SK-N-SH treated with all-trans-retinoic acid at 6 μM for 48 hours (cell line): ENCODE measurements around the gene DPCD.
"Not testable (repeated sequence)": the region's sequence is repeated elsewhere in the genome, so short reads cannot be mapped to it uniquely, and the experiment has no call there.

Source experiments
- ATAC-seq: fragments of 200-7000 bp; cut with Tn5 transposase; 3 replicates; pipeline ENCODE4 v1.9.1; 2020; ENCODE audit warnings: mild to moderate bottlenecking, moderate library complexity
- BACH2 ChIP-seq: fragments of 250-450 bp; sonication (Bioruptor Pico); IDR thresholded peaks from 2 replicates; pipeline ENCODE4 v1.9.0; 2021; ENCODE audit warnings: mild to moderate bottlenecking, borderline replicate concordance
- CSDC2 ChIP-seq: fragments of 250-450 bp; sonication (Bioruptor Pico); IDR thresholded peaks from 2 replicates; pipeline ENCODE4 v1.5.0; 2020; ENCODE audit warnings: mild to moderate bottlenecking, moderate library complexity
- GLIS3 ChIP-seq: fragments of 250-450 bp; sonication (Bioruptor Pico); IDR thresholded peaks from 2 replicates; pipeline ENCODE4 v1.5.0; 2020; ENCODE audit warnings: mild to moderate bottlenecking, moderate library complexity
- OSR1 ChIP-seq: fragments of 250-450 bp; sonication (Bioruptor Pico); IDR thresholded peaks from 2 replicates; pipeline ENCODE4 v1.8.0; 2022; ENCODE audit warnings: moderate library complexity, mild to moderate bottlenecking, inconsistent platforms
- PATZ1 ChIP-seq: fragments of 250-450 bp; sonication (Bioruptor Pico); IDR thresholded peaks from 2 replicates; pipeline ENCODE4 v1.8.0; 2020; ENCODE audit warnings: mild to moderate bottlenecking, moderate library complexity, borderline replicate concordance
- POU6F1 ChIP-seq: fragments of 250-450 bp; sonication (Bioruptor Pico); IDR thresholded peaks from 2 replicates; pipeline ENCODE4 v1.8.0; 2021; ENCODE audit warnings: low read depth, mild to moderate bottlenecking, moderate library complexity, borderline replicate concordance
- PPARA ChIP-seq: fragments of 250-450 bp; sonication (Bioruptor Pico); IDR thresholded peaks from 2 replicates; pipeline ENCODE4 v1.5.0; 2020; ENCODE audit warnings: mild to moderate bottlenecking, borderline replicate concordance
- SNAI2 ChIP-seq: fragments of 250-450 bp; sonication (Bioruptor Pico); IDR thresholded peaks from 2 replicates; pipeline ENCODE4 v1.5.0; 2020; ENCODE audit warnings: mild to moderate bottlenecking, moderate library complexity
- TCF4 ChIP-seq: fragments of 250-450 bp; sonication (Bioruptor Pico); IDR thresholded peaks from 2 replicates; pipeline ENCODE4 v1.8.0; 2021; ENCODE audit warnings: mild to moderate bottlenecking, moderate library complexity, borderline replicate concordance
- ZFP30 ChIP-seq: fragments of 450-650 bp; formaldehyde crosslinking; IDR thresholded peaks from 2 replicates; pipeline ENCODE4 v1.5.0; 2022; ENCODE audit warnings: mild to moderate bottlenecking, moderate library complexity
- TF ChIP-seq, protein P1 (sequence below): fragments of 250-450 bp; sonication (Bioruptor Pico); IDR thresholded peaks from 2 replicates; pipeline ENCODE4 v1.5.1; 2020; ENCODE audit warnings: low read depth, mild to moderate bottlenecking, moderate library complexity
- TF ChIP-seq, protein P2 (sequence below): fragments of 250-450 bp; sonication (Bioruptor Pico); IDR thresholded peaks from 2 replicates; pipeline ENCODE4 v1.5.0; 2020; ENCODE audit warnings: mild to moderate bottlenecking, moderate library complexity
- TF ChIP-seq, protein P3 (sequence below): fragments of 250-450 bp; sonication (Bioruptor Pico); IDR thresholded peaks from 2 replicates; pipeline ENCODE4 v1.5.1; 2021; ENCODE audit warnings: mild to moderate bottlenecking, moderate library complexity

DPCD gene

GRCh38 chr10:101630633-101630920, 42.5 kb downstream of the DPCD start (continued):
- TF ChIP-seq, protein P1, sequence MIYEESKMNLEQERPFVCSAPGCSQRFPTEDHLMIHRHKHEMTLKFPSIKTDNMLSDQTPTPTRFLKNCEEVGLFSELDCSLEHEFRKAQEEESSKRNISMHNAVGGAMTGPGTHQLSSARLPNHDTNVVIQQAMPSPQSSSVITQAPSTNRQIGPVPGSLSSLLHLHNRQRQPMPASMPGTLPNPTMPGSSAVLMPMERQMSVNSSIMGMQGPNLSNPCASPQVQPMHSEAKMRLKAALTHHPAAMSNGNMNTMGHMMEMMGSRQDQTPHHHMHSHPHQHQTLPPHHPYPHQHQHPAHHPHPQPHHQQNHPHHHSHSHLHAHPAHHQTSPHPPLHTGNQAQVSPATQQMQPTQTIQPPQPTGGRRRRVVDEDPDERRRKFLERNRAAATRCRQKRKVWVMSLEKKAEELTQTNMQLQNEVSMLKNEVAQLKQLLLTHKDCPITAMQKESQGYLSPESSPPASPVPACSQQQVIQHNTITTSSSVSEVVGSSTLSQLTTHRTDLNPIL (CRISPR knock-in tag) = no peak

DNA sequence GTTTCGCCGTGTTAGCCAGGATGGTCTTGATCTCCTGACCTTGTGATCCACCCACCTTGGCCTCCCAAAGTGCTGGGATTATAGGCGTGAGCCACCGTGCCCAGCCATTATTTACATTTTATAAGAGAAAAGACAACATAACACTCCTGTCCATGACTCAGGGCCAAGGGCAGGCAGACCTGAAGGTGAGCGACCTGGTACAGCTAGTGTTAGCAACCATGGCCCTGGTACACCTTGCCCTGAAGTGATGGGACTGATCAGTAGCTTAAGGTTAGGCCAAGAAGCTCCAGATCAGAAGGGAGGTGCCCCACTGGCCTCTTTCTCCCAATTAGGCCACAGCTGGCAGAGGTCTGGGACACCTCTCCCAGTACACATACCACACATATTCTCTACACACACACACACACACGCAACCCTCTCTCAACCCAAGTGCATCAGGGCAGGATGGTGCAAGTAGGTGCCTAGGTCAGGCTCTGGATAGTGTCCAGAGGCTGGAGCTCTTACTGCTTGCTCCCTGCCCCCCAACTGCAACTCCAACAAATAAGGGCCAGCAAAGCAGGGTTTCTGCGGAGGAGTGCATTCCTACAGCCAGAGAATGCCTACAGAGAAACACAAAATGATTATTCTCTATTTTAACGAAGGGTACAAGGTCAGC, 43.8 kb downstream of the DPCD start:
- TF ChIP-seq PPARA (CRISPR knock-in tag) = no peak
- no peak for TF ChIP-seq POU6F1
- TF ChIP-seq CSDC2 (CRISPR knock-in tag) = no peak
- TF ChIP-seq PATZ1 (CRISPR knock-in tag) = no peak
- no peak for ATAC-seq

GRCh38 chr10:101633510-101633909, 45.4 kb downstream of the DPCD start:
- not testable (repeated sequence) for ATAC-seq

- TF ChIP-seq TCF4 (no peak), GLIS3 (CRISPR knock-in tag) (no peak), OSR1 (CRISPR knock-in tag) (no peak), BACH2 (CRISPR knock-in tag) (no peak), PATZ1 (CRISPR knock-in tag) (no peak), ZFP30 (CRISPR knock-in tag) (no peak), SNAI2 (CRISPR knock-in tag) (no peak)
- TF ChIP-seq, protein P1 (CRISPR knock-in tag) = no peak
- TF ChIP-seq, protein P2, sequence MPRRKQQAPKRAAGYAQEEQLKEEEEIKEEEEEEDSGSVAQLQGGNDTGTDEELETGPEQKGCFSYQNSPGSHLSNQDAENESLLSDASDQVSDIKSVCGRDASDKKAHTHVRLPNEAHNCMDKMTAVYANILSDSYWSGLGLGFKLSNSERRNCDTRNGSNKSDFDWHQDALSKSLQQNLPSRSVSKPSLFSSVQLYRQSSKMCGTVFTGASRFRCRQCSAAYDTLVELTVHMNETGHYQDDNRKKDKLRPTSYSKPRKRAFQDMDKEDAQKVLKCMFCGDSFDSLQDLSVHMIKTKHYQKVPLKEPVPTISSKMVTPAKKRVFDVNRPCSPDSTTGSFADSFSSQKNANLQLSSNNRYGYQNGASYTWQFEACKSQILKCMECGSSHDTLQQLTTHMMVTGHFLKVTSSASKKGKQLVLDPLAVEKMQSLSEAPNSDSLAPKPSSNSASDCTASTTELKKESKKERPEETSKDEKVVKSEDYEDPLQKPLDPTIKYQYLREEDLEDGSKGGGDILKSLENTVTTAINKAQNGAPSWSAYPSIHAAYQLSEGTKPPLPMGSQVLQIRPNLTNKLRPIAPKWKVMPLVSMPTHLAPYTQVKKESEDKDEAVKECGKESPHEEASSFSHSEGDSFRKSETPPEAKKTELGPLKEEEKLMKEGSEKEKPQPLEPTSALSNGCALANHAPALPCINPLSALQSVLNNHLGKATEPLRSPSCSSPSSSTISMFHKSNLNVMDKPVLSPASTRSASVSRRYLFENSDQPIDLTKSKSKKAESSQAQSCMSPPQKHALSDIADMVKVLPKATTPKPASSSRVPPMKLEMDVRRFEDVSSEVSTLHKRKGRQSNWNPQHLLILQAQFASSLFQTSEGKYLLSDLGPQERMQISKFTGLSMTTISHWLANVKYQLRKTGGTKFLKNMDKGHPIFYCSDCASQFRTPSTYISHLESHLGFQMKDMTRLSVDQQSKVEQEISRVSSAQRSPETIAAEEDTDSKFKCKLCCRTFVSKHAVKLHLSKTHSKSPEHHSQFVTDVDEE (CRISPR knock-in tag) = no peak
- TF ChIP-seq, protein P3, sequence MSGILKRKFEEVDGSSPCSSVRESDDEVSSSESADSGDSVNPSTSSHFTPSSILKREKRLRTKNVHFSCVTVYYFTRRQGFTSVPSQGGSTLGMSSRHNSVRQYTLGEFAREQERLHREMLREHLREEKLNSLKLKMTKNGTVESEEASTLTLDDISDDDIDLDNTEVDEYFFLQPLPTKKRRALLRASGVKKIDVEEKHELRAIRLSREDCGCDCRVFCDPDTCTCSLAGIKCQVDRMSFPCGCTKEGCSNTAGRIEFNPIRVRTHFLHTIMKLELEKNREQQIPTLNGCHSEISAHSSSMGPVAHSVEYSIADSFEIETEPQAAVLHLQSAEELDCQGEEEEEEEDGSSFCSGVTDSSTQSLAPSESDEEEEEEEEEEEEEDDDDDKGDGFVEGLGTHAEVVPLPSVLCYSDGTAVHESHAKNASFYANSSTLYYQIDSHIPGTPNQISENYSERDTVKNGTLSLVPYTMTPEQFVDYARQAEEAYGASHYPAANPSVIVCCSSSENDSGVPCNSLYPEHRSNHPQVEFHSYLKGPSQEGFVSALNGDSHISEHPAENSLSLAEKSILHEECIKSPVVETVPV (CRISPR knock-in tag) = no peak
- ATAC-seq = no peak
These were observed 51.2 kb downstream of the DPCD start for GRCh38 chr10:101639141-101639900.
